ENCODE data around the gene DENND1C.

DENND1C gene

DNA sequence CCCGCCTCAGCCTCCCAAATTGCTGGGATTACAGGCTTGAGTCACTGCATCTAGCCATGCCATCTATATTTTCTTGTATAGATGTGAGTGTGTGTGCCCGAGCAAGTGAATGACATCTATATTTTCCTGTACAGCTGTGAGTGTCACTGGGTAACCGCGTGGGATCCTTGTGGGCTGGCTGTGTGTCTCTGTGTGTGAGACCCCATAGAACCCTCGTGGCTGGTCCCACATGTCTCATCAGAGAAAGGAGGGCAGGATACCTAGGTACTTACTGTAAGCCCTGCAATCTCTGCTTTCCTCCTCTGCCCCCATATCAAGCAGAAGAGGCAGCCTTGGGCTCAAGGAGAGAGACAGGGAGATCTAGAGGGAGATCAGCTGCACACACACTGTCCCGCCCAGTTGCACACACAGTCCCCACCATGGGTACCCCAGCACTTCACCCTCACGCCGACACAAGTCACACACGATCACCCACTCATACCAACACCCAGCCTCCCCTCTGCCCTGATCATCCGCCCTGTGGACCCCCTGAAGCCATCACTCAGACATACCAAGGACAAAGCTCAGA is 655 bp downstream of the DENND1C start:
- DNase-seq (ENCODE audit: low read depth in 2 of 2): no peak

GRCh38 chr19:6479836-6480398 is 1.7 kb downstream of the DENND1C start:
- no peak for DNase-seq (ENCODE audit: low read depth in 2 of 2)

DNA sequence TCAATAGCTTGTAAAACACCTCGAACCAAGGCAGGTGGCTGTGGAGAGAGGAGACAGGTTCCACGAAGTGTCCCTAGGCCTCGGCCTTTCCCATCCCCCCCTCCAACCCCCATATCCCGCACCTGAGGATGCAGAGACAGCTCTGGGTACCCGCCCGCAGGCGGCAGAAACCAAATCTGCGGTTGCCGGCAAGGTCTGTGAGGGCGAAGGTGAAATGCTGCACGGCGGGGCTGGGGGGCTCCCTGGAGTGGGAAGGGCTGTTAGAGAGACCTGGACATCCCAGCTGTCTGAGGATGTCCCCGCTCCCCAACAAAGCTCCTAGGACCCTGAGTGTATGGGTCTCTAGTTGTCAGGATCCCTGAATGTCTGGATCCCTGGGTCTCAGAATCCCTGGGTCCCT is 2.8 kb downstream of the DENND1C start:
- no peak for DNase-seq (ENCODE audit: low read depth in 2 of 2)

DNA sequence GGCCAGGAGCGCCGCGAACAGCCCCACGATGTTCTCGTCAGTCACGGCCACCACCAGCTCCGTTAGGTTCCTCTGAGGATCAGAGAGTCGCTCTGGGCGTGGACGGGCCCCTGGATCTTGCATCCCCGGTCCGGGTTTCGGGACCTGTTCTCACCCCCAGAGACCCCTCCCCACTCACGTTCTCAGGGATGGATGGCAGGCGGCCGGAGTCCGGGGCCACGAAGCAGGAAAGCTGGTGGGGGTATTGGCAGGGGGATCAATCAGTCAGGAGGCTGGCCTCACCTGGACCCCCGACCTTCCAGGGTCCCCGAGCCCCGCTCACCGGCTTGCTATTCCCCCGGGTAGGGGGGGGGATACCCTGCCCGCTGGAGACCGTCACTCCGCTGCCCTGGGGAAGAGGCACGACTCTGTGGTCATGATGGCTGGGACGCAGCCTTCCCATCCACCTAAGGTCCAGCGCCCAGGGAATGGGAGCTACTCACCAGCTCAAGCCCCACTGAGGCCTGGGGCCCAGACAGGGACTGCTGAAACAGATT is 4.6 kb downstream of the DENND1C start:
- no peak for DNase-seq (ENCODE audit: low read depth in 2 of 2)

DNA sequence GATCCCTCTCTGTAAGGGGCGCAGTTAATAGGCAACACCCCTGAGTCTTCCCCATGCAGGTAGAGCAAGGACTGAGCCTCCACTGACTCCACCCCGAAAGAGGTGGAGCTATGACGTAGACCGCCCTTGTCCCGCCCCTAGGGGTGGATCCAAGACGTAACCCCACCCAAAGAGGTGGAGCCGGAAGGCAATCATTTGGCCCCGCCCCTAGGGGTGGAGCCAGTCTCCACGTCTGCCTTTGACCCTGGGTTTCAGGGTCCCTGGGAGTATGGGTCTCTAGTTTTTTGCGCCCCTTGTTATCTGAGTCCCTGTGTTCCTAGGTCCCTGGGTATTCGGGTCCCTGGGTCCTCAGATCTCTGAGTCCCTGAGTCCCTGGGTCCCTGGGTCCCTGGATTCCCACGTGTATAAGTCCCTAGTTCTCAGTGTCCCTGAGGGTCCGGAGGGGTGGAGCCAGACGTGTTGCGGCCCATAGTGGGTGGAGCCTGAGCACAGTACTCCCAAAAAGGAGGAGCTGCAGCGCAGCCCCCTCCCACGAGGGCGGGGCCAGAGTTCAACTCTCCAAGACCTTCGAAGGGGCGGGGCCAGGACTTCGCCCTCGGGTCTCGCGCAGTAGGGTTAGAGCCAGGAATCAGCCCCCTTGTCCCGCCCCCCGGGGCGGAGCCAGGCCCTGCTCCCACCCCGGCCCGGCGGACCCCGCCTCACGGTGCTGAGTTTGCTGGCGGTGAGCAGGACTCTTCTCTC is 5.3 kb downstream of the DENND1C start:
- DNase-seq (ENCODE audit: low read depth in 2 of 2): peak in 1 of 2 donors; percentile 35

- no peak for DNase-seq (ENCODE audit: low read depth in 2 of 2)
Measured at GRCh38 chr19:6475321-6476108, 6.1 kb downstream of the DENND1C start.

GRCh38 chr19:6473647-6474046 is 7.9 kb downstream of the DENND1C start:
- no peak for DNase-seq (ENCODE audit: low read depth in 2 of 2)

GRCh38 chr19:6472713-6473112 is 8.9 kb downstream of the DENND1C start:
- DNase-seq (ENCODE audit: low read depth in 2 of 2): no peak

DNA sequence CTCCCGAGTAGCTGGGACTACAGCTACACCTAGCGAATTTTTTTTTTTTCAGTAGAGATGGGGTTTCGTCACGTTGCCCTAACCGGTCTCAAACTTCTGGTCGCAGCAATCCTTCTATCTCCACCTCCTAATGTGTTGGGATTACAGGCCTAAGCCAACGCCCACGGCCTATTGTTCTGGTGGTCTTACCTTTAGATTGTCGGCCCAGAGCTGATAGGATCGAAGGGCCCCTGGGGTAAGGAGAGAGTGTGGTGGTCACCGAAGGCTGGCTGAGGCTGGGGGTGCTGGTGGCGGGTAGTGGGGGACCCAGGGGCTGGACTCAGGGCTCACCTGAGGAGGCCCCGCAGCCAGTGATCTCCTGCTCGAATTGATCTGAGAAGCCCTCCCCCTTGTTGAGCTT is 10.5 kb downstream of the DENND1C start:
- DNase-seq (ENCODE audit: low read depth in 2 of 2): no peak

DNA sequence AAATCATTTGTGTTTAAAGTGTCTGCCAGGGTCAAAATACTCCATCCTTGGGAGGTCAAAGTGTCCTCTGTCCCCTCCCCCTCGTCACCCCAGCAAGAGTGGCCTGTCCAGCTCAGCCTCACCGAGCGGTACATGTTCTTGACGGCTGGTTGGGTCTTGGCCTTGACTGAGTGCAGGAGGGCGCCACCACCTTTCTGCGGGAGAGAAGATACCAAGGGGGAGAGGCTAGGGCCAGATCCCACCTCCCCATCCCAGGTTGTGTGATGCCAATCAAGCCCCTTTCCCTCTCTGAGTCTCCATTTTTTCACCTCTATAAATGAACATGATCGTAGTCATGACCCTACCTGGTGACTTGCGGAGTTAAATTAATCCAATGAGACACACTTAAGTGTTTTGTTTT is 11.4 kb downstream of the DENND1C start:
- no peak for DNase-seq (ENCODE audit: low read depth in 2 of 2)

DNA sequence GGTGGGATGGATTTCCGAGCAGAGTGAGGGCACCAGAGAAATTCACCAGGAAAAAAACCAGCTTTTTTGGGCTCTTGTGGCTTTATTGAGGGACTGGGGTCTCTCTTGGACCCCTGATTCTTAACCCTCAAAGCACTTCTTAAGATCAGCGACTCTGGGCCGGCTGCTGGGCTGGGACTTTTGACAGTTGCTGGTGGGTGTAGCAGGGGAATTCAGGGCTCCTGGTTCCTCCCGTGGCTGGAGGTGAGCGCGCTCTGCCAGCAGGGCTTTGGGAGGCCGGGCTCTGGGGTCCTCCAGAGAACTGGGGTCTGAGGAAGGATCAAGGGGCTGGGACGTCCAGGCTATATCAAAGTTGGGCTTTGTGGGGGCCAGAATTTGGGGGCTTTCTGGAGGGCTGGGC is 14.2 kb downstream of the DENND1C start:
- no peak for DNase-seq (ENCODE audit: low read depth in 2 of 2)

- no peak for DNase-seq (ENCODE audit: low read depth in 2 of 2)
Measured at GRCh38 chr19:6466526-6467248, 14.9 kb downstream of the DENND1C start.

DNA sequence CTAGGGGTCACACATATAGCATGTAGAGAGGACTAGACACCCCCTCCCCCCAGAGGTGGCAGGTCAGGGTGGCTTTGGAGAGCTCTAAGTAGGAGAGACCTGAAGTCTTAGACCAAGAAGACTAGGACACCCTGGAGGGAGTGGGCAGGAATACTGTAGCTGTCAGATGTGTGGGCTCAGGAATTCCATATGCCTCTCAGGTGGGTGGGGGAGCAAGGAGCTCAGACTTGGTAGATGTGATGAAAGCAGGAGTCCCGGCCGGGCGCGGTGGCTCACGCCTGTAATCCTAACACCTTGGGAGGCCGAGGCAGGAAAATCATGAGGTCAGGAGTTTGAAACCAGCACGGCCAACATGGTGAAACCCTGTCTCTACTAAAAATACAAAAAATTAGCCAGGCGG is 15.9 kb downstream of the DENND1C start:
- DNase-seq (ENCODE audit: low read depth in 2 of 2): no peak

GRCh38 chr19:6465006-6465405 is 16.6 kb downstream of the DENND1C start:
- DNase-seq (ENCODE audit: low read depth in 2 of 2): no peak

GRCh38 chr19:6464070-6464873 is 17.3 kb downstream of the DENND1C start, which contains the start of gene CRB3:
Gene CRB3, plus strand, starts transcription at chr19:6464271. Its CDS starts 431 bp downstream, at chr19:6464702.
- no peak for DNase-seq (ENCODE audit: low read depth in 2 of 2)

DNA sequence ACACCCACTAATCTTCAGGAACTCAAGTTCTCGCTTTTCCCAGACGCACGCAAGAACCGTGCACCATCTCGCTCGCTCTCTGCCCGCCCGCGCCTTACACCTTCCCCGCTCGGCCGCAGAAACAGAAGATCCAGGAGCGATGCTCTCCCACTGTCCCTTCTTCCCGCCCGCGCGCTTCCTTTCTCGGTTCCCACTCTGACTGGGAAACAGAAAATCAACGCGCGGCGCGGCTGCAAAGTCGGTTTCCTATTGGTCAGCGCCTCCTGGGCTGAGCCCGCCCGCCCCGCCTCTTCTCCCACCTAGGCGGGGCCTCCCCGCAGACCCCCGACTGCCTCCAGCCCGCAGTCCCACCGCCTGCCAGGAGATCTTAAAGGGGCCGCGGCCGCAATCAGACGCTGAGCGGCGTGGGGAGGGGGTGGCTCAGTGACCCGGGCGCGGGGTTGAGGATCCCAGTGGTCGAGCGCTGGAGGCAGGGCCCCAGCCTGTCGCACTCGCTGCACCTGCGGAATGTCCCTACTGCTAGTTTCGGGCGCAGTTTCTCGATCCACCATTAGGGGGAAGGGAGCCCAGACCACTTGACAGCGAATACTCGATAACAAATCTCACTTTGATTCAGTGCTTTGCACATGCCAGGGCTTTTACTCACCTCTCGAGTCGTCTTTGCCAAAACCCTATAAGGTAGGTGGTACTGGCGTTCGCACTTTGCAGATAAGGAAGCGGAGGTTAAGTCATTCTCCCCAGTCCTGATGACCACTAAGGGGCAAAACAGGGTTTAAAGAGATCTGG is 21.3 kb downstream of the DENND1C start:
- peak; percentile 88 to 93 for DNase-seq (ENCODE audit: low read depth in 2 of 2)

DNA sequence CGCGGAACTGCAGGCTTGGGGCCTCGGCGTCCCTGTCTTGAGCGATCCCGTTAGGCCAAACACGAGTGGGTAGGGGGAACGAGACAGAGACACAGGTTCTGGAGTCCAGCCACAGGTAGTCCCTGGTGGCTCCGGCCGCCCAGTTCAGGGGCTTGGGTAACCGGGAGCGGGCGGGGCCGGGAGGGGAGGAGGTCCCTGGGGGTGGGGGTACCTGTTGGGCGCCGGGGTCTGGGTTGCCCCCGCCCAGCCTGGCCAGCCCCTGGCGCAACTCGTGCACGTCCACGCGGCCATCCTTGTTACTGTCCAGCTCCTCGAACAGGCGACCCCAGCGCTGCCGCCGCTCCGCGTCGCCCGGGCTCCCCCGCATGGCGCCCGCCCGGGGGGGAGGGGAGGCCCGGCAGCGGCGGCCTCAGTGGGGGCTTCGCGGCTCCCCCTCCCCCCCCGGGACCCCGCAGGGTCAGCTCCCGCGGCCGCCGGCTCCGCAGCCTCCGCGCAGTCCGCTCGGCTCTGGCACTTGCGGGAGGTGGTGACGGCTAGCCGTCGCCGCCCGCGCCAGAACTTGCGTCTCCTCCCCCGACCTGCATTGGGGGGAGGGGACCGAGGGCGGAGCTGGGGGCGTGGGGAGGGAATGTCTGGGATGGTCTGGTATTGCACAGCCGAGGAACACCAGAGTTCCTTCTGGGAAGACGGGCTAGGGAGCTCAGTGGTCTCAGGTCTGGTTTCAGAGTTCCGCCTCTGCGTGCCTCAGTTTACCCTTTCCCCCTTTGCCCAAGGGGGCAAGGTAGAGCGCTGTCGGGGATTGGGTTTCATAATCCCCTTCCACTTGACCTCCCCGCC is 22.1 kb downstream of the DENND1C start, which contains the start of gene SLC25A23:
TSS of gene SLC25A23 (minus strand) at position 531 of the 837 bp plus-strand sequence. CDS start at position 367, 164 bp downstream.
- no peak for DNase-seq (ENCODE audit: low read depth in 2 of 2)

DNA sequence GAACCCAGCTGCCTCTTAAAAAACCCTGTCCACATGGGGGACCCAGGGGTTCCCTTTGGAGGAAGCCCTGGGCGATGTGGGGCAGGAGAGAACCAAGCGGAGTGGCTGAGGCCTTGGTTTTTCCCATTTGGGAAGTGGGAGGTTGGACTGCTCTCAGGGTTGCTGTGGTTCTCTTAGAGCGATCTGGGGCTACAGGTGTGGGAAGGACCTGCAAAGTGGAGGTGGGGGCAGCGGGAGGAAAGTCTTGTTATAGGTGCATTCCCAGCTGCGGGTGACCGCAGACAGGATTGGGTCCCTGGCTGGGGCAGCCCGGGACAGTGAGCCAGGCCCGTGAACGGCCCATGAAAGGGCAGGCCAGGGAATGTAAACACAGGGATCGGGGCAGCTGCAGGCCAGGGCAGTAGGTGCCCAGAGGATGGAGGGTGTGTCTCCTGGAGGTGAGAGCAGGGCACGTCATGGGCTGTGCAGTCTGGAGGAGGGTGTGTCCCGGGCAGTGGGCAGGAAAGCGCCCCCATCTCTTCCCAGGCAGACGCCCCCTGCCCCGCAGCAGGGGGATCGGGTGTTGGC is 22.8 kb downstream of the DENND1C start:
- no peak for DNase-seq (ENCODE audit: low read depth in 2 of 2)
